GM10847 (cell line): ENCODE results near the gene FARP1.

Experiments
- POLR2A ChIP-seq: IDR thresholded peaks from 2 replicates; pipeline ENCODE4 v1.6.1; 2011; ENCODE audit not compliant: insufficient read length; ENCODE audit errors: extremely low read depth

Gene FARP1

GRCh38 chr13:98444381-98444780, 301.5 kb downstream of the FARP1 start:
- no peak for TF ChIP-seq POLR2A

GRCh38 chr13:98445340-98446233, 302.7 kb downstream of the FARP1 start:
- no peak for TF ChIP-seq POLR2A

- TF ChIP-seq POLR2A, result no peak
These were observed 303.3 kb downstream of the FARP1 start for GRCh38 chr13:98446234-98446621.

- TF ChIP-seq POLR2A, result no peak
These were observed 304.2 kb downstream of the FARP1 start for GRCh38 chr13:98447130-98447529.

- no peak for TF ChIP-seq POLR2A
These were observed 305.2 kb downstream of the FARP1 start for GRCh38 chr13:98447881-98448641.

- TF ChIP-seq POLR2A, result no peak
These were observed 305.7 kb downstream of the FARP1 start for GRCh38 chr13:98448642-98448928.

- TF ChIP-seq POLR2A, result no peak
These were observed 306.4 kb downstream of the FARP1 start for GRCh38 chr13:98449273-98449672.

- TF ChIP-seq POLR2A, result no peak
These were observed 307.1 kb downstream of the FARP1 start for GRCh38 chr13:98450026-98450425.

GRCh38 chr13:98450539-98451111, 307.7 kb downstream of the FARP1 start:
- TF ChIP-seq POLR2A, result no peak

- no peak for TF ChIP-seq POLR2A
These were observed 309.0 kb downstream of the FARP1 start for GRCh38 chr13:98451676-98452470.

GRCh38 chr13:98452851-98453843, 310.3 kb downstream of the FARP1 start:
- TF ChIP-seq POLR2A, result no peak

- no peak for TF ChIP-seq POLR2A
These were observed 311.5 kb downstream of the FARP1 start for GRCh38 chr13:98454389-98454881.

GRCh38 chr13:98456413-98456845, 313.5 kb downstream of the FARP1 start:
- TF ChIP-seq POLR2A, result no peak

GRCh38 chr13:98457053-98457452, 314.2 kb downstream of the FARP1 start:
- no peak for TF ChIP-seq POLR2A
